Measurements from ENCODE around the gene PTGES3L.
"Not testable (repeated sequence)": the region's sequence is repeated elsewhere in the genome, so short reads cannot be mapped to it uniquely, and the experiment has no call there.

Gene PTGES3L

DNA sequence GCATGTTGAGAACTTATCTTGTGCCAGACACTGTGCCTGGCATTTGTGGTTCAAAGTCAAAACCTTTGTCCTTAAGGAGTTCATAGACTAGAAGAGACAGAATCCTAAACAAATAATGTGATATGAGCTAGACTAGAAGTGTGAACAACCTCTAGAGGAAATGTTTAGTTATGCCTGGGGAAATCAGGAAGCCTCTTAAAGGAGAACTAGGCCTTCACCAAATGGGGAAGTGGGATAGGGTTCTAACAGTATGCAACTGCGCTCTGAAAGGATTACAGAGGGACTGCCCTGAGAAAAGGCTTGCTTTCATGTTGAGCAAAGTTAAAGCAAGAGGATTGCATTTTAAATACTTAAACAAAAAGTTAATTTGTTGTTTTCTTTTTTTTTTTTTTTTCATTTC is 5.3 kb upstream of the PTGES3L start:
- DNase-seq (ENCODE audit: low read depth), result no peak
- H3K4me3 ChIP-seq (ENCODE audit: low read length), result no peak overlapping the region
- TF ChIP-seq, protein P1, sequence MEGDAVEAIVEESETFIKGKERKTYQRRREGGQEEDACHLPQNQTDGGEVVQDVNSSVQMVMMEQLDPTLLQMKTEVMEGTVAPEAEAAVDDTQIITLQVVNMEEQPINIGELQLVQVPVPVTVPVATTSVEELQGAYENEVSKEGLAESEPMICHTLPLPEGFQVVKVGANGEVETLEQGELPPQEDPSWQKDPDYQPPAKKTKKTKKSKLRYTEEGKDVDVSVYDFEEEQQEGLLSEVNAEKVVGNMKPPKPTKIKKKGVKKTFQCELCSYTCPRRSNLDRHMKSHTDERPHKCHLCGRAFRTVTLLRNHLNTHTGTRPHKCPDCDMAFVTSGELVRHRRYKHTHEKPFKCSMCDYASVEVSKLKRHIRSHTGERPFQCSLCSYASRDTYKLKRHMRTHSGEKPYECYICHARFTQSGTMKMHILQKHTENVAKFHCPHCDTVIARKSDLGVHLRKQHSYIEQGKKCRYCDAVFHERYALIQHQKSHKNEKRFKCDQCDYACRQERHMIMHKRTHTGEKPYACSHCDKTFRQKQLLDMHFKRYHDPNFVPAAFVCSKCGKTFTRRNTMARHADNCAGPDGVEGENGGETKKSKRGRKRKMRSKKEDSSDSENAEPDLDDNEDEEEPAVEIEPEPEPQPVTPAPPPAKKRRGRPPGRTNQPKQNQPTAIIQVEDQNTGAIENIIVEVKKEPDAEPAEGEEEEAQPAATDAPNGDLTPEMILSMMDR (conservative IDR thresholded peaks at IDR 0.05; ENCODE audit: low read depth, low read length), result no peak

DNA sequence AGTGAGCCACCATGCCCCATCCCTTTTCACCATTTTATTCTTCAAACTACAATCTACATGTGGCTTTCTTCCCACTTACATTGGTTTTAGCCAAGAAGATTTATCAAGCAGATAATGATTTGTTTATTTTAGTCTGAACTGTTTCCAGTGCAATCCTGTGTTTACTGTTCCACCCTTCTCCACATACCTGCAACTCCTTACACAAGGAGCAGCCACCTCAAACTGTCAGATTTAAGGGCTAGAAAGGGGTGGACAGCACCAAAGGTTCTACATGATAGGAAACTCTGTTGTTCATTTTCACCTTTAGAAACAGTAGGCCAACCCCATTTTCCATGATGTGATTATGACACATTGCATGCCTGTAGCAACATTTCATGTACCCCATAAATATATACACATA is 2.4 kb upstream of the PTGES3L start:
- H3K4me3 ChIP-seq (ENCODE audit: low read length), result no peak overlapping the region
- DNase-seq (ENCODE audit: low read depth), result no peak
- TF ChIP-seq, protein P1 (conservative IDR thresholded peaks at IDR 0.05; ENCODE audit: low read depth, low read length), result no peak

DNA sequence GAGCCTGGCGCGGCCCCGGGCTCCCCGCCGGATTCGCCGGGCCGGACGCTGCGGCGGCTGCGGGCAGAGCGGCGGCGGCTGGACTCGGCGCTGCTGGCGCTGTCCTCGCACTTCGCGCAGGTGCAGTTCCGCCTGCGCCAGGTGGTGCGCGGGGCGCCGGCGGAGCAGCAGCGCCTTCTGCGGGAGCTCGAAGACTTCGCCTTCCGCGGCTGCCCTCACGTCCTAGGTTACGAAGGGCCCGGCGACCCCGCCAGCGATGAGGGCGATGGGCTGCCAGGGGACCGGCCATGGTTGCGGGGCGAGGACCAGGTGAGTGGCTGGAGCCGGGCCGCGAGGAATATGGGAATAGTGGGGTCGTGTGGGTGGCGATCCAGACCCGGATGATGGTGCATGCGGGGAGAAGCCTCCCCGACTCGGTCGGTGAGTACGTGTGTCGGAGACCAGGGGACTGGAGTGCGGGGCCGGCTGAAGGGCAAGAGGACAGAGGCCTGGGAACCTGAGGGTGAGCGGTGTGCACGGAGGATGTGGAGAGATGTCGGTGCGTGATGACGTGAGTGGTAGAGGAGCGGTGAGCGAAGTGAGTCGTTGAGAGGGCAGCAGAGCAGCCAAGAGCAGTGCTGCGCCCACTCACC is 1.0 kb upstream of the PTGES3L start:
- peak overlapping the region; percentile 84 for H3K4me3 ChIP-seq (ENCODE audit: low read length)
- no peak for DNase-seq (ENCODE audit: low read depth)
- TF ChIP-seq, protein P1 (conservative IDR thresholded peaks at IDR 0.05; ENCODE audit: low read depth, low read length), result peak; percentile 20

DNA sequence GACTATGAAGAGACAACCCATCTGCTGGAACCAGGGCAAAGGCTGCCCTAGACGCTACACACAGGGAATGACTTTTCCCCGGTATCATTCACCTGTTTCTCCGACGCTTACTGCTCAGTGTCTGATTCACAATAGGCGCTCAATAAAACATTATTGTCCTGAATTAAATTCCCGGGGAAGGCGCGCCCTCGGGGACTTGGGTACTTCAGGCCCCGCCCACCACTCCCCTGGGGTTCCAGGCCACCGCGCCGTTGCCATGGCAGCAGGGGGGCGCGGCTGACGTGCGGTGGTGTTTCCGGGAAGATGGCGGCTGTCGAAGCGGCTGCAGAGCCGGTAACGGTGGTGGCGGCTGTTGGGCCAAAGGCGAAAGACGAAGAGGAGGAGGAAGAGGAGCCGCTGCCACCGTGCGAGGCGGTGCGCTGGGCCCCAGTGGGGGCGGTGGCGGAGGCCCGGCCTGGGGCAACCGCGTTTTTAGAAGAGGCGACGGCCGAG is 440 bp upstream of the PTGES3L start, which contains the start of gene RUNDC1:
TSS of gene RUNDC1 (plus strand) at position 292 of the 492 bp plus-strand sequence. CDS start at position 304, 12 bp downstream.
- DNase-seq (ENCODE audit: low read depth), result no peak
- TF ChIP-seq, protein P1 (conservative IDR thresholded peaks at IDR 0.05; ENCODE audit: low read depth, low read length), result no peak
- peak within 1 kb of the TSS; percentile 84 for H3K4me3 ChIP-seq (ENCODE audit: low read length)

DNA sequence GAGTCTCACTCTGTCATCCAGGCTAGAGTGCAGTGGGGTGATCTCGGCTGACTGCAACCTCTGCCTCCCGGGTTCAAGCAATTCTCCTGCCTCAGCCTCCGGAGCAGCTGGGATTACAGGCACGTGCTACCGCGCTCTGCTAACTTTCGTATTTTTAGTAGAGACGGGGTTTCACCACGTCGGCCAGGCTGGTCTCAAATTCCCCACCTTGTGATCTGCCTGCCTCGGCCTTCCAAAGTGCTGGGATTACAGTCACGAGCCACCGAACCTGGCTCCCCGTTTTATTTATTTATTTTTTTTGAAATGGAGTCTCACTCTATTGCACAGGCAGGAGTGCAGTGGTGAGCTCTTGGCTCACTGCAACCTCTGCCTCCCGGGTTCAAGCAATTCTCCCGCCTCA is 4.2 kb downstream of the PTGES3L start:
- not testable (repeated sequence) for H3K4me3 ChIP-seq (ENCODE audit: low read length); DNase-seq (ENCODE audit: low read depth)

DNA sequence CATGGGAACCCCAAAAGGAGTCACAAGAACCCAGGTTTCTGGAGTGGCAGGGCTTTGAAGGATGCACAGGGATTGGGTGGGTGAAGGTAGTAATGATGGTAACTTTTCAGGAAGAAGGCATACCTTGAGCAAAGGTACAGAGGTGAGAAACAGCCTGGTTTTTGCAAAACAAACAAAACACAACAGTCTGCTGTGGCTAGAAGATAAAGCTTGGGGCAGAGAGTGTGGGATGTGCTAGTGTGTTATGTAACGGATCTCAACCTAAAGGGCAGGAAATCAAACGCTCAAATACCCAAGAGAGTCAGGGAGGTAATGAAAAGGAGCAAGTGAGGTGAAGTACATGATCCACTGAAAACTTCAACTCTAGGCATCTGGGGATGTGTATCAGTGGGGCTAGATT is 4.6 kb downstream of the PTGES3L start:
- H3K4me3 ChIP-seq (ENCODE audit: low read length), result no peak overlapping the region
- no peak for DNase-seq (ENCODE audit: low read depth)
- TF ChIP-seq, protein P1 (conservative IDR thresholded peaks at IDR 0.05; ENCODE audit: low read depth, low read length), result no peak

DNA sequence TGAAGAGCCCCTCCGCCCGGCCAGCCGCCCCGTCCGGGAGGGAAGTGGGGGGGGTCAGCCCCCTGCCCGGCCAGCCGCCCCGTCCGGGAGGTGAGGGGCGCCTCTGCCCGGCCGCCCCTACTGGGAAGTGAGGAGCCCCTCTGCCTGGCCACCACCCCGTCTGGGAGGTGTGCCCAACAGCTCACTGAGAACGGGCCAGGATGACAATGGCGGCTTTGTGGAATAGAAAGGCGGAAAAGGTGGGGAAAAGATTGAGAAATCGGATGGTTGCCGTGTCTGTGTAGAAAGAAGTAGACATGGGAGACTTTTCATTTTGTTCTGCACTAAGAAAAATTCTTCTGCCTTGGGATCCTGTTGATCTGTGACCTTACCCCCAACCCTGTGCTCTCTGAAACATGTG is 6.6 kb downstream of the PTGES3L start:
- H3K4me3 ChIP-seq (ENCODE audit: low read length), result not testable (repeated sequence)

DNA sequence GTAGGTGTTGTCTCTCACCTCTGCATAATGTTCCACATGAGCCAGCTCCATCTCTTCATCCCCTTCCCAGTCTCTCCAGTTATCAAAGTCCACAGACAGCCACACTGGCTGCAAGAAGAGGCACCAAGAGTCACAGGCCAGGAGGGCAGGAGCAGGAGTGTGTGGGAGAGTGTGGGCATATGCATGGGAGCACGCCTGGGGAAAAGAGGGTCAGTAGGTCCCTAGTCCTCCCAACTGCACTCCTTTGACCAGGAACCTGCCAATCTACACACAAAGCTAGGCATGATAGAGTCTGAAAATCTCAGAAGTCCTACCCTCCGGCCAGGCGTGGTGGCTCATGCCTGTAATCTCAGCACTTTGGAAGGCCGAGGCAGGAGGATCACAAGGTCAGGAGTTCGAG is 8.3 kb downstream of the PTGES3L start:
- no peak overlapping the region for H3K4me3 ChIP-seq (ENCODE audit: low read length)
- DNase-seq (ENCODE audit: low read depth), result no peak
- TF ChIP-seq, protein P1 (conservative IDR thresholded peaks at IDR 0.05; ENCODE audit: low read depth, low read length), result no peak

More for the DNA sequence above, 6.6 kb downstream of the PTGES3L start:
- not testable (repeated sequence) for DNase-seq (ENCODE audit: low read depth)

Data from retinal pigment epithelial cell (primary cell).